Body of pancreas (tissue), 4 donors: ENCODE results near the gene USP13. TPM values are rescaled to one million over a fixed set of nuclear protein-coding genes. Genes with fewer than 3 reads are reported as not detected.

Experiments
- ATAC-seq: fragments of 150-250 bp; one replicate; pipeline ENCODE4 v1.9.1; 2016
- DNase-seq, 4 donors: peaks; one replicate each; pipeline ENCODE4 v3.0.0-alpha.2; 2019
- H3K27ac ChIP-seq, 4 donors: fragments of 200-600 bp; sonication (generic); 1 replicate in 3 of 4; 2 replicates in 1 of 4; pipeline versions ENCODE4 v1.5.1 to v1.6.1; 2016 to 2019; ENCODE audit warnings: mild to moderate bottlenecking in 1 of 4, mixed read lengths in 1 of 4, moderate library complexity in 1 of 4
- H3K27me3 ChIP-seq, 2 donors: fragments of 200-600 bp; sonication (generic); one replicate each; pipeline ENCODE4 v1.6.0; 2016; ENCODE audit warnings: mild to moderate bottlenecking in 1 of 2
- H3K36me3 ChIP-seq, 2 donors: fragments of 200-600 bp; sonication (generic); replicated peaks in 1 of 2; 2 replicates each; pipeline ENCODE4 v1.5.1; 2016; ENCODE audit warnings: low read depth in 2 of 2; ENCODE audit not compliant: insufficient read depth in 1 of 2
- H3K4me1 ChIP-seq: fragments of 200-600 bp; sonication (generic); one replicate; pipeline ENCODE4 v1.6.0; 2016
- H3K4me3 ChIP-seq, 2 donors: fragments of 200-600 bp; sonication (generic); 1 replicate in 1 of 2; 2 replicates in 1 of 2; pipeline ENCODE4 v1.5.1; 2016 to 2019
- H3K9me3 ChIP-seq, 3 donors: fragments of 200-600 bp; sonication (generic); 1 replicate in 2 of 3; 2 replicates in 1 of 3; pipeline ENCODE4 v1.5.1; 2016
- POLR2A ChIP-seq, 3 donors: fragments of 450-650 bp; IDR thresholded peaks; one replicate each; pipeline ENCODE4 v1.6.1; 2016; ENCODE audit warnings: antibody characterized with exemption in 3 of 3, mild to moderate bottlenecking in 2 of 3
- WGBS, 2 donors: methylation state at CpG; one replicate each; pipeline ENCODE4 v1.1.5; 2017; 5-methylcytosine and 5-hydroxymethylcytosine counted together
- intact Hi-C: fragments of 100-400 bp; cut with DNase I; formaldehyde crosslinking; loops from one replicate; pipeline ENCODE4 v1.15.1; 2023
- total RNA-seq, 2 donors: library from RNA; depleted of rRNA; stranded (reverse); fragments of >200 nt; gene quantifications; one replicate each; pipeline ENCODE4 v1.1.0, GENCODE V29; 2016
- TF ChIP-seq, protein P1 (sequence below), 7 experiments: fragments of 450-650 bp in 4 of 7; fragments of 200-600 bp in 3 of 7; sonication (generic) in 3 of 7; IDR thresholded peaks; one replicate each; pipeline ENCODE4 v1.5.1; 2016 to 2019; ENCODE audit warnings: antibody characterized with exemption in 7 of 7

Gene USP13
- total RNA-seq, 2 donors from 2014 or later: 5.4 to 6.9 TPM

DNA sequence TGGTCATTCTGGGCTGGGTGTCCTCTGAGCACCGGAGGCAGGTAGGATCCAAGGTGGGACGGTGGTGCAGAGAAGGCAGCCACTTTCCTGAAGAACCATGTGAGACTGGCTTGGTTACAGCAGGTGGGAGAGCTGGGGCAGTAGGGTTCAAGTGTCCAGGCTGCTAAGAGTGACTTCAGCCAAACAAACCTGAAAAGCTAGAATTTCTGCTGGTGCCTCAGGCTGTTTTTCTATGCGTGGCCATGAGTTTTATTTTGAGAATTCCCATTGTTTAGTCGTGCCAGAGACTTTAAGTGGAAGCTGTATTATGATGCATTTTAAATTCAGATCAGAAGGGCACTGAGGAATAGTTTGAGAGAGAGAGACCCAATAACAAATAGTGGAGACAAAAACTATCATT is 20.1 kb downstream of the USP13 start:
- no peak for TF ChIP-seq POLR2A (IDR thresholded peaks at IDR 0.05)
- TF ChIP-seq, protein P1, sequence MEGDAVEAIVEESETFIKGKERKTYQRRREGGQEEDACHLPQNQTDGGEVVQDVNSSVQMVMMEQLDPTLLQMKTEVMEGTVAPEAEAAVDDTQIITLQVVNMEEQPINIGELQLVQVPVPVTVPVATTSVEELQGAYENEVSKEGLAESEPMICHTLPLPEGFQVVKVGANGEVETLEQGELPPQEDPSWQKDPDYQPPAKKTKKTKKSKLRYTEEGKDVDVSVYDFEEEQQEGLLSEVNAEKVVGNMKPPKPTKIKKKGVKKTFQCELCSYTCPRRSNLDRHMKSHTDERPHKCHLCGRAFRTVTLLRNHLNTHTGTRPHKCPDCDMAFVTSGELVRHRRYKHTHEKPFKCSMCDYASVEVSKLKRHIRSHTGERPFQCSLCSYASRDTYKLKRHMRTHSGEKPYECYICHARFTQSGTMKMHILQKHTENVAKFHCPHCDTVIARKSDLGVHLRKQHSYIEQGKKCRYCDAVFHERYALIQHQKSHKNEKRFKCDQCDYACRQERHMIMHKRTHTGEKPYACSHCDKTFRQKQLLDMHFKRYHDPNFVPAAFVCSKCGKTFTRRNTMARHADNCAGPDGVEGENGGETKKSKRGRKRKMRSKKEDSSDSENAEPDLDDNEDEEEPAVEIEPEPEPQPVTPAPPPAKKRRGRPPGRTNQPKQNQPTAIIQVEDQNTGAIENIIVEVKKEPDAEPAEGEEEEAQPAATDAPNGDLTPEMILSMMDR (IDR thresholded peaks at IDR 0.05): no peak
- ATAC-seq (no peak), DNase-seq (no peak)
- no peak overlapping the region for H3K27ac ChIP-seq
- H3K36me3 ChIP-seq: no peaks in the 10 kb centered on the region
- no peak overlapping the region for H3K4me3 ChIP-seq
- no peaks in the 10 kb centered on the region for H3K9me3 ChIP-seq
- H3K27me3 ChIP-seq: no peaks in the 10 kb centered on the region
- intact Hi-C loops: no loop called here
- 69 to 76% methylated on average over 4 of the region's 4 CpGs for WGBS, 2 donors
- H3K4me1 ChIP-seq: no peaks in the 10 kb centered on the region

DNA sequence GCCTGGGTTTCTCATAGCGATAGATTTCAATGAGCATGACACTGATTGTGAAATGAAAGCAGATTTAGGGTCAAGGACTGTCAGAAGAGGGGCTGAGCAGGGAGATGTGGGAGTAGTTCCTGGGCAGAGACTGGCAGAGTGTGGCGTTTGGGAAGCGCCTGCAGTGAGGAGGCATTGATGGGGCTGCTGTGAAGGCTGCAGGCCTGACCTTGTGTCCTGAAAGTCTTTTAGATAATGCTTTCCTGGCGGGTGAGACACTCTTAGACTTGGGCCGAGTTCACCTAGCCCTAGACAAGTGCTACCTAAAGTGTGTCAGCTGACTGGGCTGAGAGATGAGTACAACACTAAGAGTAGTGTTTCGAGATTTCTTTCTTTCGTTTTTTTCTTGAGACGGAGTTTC is 20.7 kb downstream of the USP13 start:
- Histone ChIP-seq H3K27ac (no peak overlapping the region), H3K9me3 (no peaks in the 10 kb centered on the region), H3K27me3 (no peaks in the 10 kb centered on the region), H3K4me1 (no peaks in the 10 kb centered on the region), H3K4me3 (no peak overlapping the region), H3K36me3 (no peaks in the 10 kb centered on the region)
- ATAC-seq (no peak), DNase-seq (no peak)
- intact Hi-C loops: no loop called here
- WGBS, 2 donors: 88 to 94% methylated on average over 8 of the region's 8 CpGs
- TF ChIP-seq, protein P1 (IDR thresholded peaks at IDR 0.05): no peak
- TF ChIP-seq POLR2A (IDR thresholded peaks at IDR 0.05): no peak

DNA sequence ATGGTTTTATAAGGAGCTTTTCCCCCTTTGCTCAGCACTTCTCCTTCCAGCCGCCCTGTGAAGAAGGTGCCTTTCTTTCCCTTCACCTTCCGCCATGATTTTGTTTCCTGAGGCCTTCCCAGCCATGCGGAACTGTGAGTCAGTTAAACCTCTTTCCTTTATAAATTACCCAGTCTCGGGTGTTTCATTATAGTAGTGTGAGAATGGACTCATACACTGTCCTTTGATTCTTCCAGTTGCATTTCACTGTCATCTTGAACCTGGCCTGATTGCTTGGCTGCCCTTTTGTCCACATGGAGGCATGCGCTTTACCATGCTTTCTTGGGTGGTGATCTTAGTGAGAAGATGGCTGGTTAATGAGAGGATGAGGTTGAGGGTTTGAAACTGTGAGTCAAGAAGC is 23.2 kb downstream of the USP13 start:
- Histone ChIP-seq H3K4me1 (no peaks in the 10 kb centered on the region), H3K4me3 (no peak overlapping the region), H3K9me3 (no peaks in the 10 kb centered on the region), H3K36me3 (no peaks in the 10 kb centered on the region), H3K27ac (no peak overlapping the region), H3K27me3 (no peaks in the 10 kb centered on the region)
- 94% methylated on average over 5 of the region's 5 CpGs for WGBS, 2 donors
- TF ChIP-seq, protein P1 (IDR thresholded peaks at IDR 0.05): no peak
- no peak for TF ChIP-seq POLR2A (IDR thresholded peaks at IDR 0.05)
- DNase-seq (no peak), ATAC-seq (no peak)
- intact Hi-C loops: no loop called here

DNA sequence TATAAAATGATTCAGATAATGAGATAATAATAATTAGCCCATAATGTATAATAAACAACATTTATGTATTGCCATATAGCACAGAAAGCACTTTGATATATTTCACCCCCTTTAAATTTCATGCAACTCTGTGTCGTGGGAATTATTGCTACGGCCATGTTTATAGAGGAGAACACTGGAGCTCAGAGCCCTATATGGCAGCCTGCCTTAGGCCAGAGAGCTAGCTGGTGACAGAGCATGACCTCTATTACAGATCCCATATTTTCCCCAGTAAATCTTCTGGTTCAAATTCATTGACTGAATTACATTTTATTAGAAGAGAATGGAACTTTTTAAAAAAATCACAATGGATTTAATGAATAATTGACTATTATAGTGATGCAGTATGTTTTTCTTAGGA is 25.0 kb downstream of the USP13 start:
- H3K4me3 ChIP-seq: no peak overlapping the region
- H3K36me3 ChIP-seq: no peaks in the 10 kb centered on the region
- no peaks in the 10 kb centered on the region for H3K9me3 ChIP-seq
- TF ChIP-seq POLR2A (IDR thresholded peaks at IDR 0.05): no peak
- H3K27me3 ChIP-seq: no peaks in the 10 kb centered on the region
- no peak for ATAC-seq
- no peak for DNase-seq
- WGBS, 2 donors: 77 to 83% methylated on average over 2 of the region's 2 CpGs
- no peak overlapping the region for H3K27ac ChIP-seq
- peaks cover 4% of the 10 kb centered on the region for H3K4me1 ChIP-seq
- intact Hi-C loops: no loop called here

DNA sequence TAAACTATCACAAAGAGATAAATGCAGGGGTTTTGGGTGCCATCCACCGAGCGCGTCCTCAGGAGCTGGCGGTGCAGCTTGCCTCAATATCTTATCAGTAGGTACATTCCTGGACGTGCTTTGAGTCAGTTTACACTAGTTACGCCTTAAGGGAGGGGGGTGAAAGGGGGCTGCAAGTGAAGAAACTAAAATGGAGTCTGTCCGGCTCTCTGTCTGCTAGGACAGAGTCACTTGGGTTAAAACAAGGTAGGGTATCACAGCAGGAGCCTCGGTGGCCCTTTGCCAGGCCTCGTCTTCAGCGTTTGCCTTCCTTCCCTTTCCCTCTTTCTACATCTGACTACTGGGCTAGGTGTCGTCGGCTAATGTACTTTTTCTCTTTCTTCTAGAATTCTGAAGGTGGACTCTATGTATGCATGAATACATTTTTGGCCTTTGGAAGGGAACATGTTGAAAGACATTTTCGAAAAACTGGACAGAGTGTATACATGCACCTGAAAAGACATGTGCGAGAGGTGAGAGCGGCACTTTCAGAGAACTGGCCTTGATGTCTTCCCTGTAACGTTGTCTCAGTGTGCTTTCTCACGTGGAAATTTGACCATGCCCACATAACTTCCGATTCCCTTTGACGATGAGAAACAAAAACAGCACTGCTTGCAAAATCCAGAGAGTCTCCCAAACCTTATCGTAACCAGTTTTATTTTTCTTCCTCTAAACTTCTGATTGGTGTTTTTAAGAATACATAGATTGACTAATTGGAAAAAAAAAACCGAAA is 28.8 kb downstream of the USP13 start:
- no peak for ATAC-seq
- Histone ChIP-seq H3K27ac (no peak overlapping the region), H3K27me3 (no peaks in the 10 kb centered on the region), H3K36me3 (no peaks in the 10 kb centered on the region), H3K4me1 (peaks cover 10% of the 10 kb centered on the region), H3K9me3 (no peaks in the 10 kb centered on the region), H3K4me3 (no peak overlapping the region)
- 55 to 60% methylated on average over 21 of the region's 21 CpGs for WGBS, 2 donors
- intact Hi-C loops: no loop called here
- no peak for TF ChIP-seq POLR2A (IDR thresholded peaks at IDR 0.05)
- TF ChIP-seq, protein P1 (IDR thresholded peaks at IDR 0.05): no peak
- peak in 1 of 4 donors; percentile 42 for DNase-seq
